Peyer's patch (tissue), 4 donors: ENCODE measurements around the gene GATA6. TPM values are rescaled to one million over a fixed set of nuclear protein-coding genes. Genes with fewer than 3 reads are reported as not detected.

Source experiments
- DNase-seq, 3 donors: peaks; one replicate each; pipeline ENCODE4 v3.0.0-alpha.2; 2017 to 2019
- H3K27ac ChIP-seq, 4 donors: fragments of 200-600 bp; sonication (generic); one replicate each; pipeline ENCODE4 v1.5.1; 2016 to 2019
- H3K27me3 ChIP-seq, 2 donors: fragments of 200-600 bp; sonication (generic); one replicate each; pipeline ENCODE4 v1.5.1; 2019
- H3K36me3 ChIP-seq, 3 donors: fragments of 200-600 bp; sonication (generic); one replicate each; pipeline ENCODE4 v1.5.1; 2016 to 2019
- H3K4me1 ChIP-seq, 4 donors: fragments of 200-600 bp; sonication (generic); one replicate each; pipeline ENCODE4 v1.5.1; 2016 to 2019
- H3K4me3 ChIP-seq, 4 donors: fragments of 200-600 bp; sonication (generic); 1 replicate in 3 of 4; 2 replicates in 1 of 4; pipeline ENCODE4 v1.5.1; 2016 to 2019; ENCODE audit warnings: mild to moderate bottlenecking in 1 of 4
- H3K9me3 ChIP-seq, 4 donors: fragments of 200-600 bp; sonication (generic); one replicate each; pipeline ENCODE4 v1.5.1; 2016 to 2019; ENCODE audit warnings: mild to moderate bottlenecking in 1 of 4
- POLR2A ChIP-seq, 2 donors: fragments of 450-650 bp; IDR thresholded peaks; one replicate each; pipeline ENCODE4 v1.5.1; 2017; ENCODE audit warnings: antibody characterized with exemption in 2 of 2, mild to moderate bottlenecking in 2 of 2, moderate library complexity in 2 of 2
- total RNA-seq, 4 donors: library from RNA; depleted of rRNA; stranded (reverse); fragments of >200 nt; gene quantifications; one replicate each; pipeline ENCODE4 v1.1.0, GENCODE V29; 2016
- TF ChIP-seq, protein P1 (sequence below), 6 experiments: fragments of 450-650 bp in 4 of 6; fragments of 200-600 bp in 2 of 6; sonication (generic) in 1 of 6; IDR thresholded peaks; one replicate each; pipeline ENCODE4 v1.5.1; 2017 to 2019; ENCODE audit warnings: antibody characterized with exemption in 6 of 6, mild to moderate bottlenecking in 3 of 6, moderate library complexity in 1 of 6

The GATA6 gene
- total RNA-seq, 4 donors from 2014 or later: 24.8 to 127 (median 114) TPM

DNA sequence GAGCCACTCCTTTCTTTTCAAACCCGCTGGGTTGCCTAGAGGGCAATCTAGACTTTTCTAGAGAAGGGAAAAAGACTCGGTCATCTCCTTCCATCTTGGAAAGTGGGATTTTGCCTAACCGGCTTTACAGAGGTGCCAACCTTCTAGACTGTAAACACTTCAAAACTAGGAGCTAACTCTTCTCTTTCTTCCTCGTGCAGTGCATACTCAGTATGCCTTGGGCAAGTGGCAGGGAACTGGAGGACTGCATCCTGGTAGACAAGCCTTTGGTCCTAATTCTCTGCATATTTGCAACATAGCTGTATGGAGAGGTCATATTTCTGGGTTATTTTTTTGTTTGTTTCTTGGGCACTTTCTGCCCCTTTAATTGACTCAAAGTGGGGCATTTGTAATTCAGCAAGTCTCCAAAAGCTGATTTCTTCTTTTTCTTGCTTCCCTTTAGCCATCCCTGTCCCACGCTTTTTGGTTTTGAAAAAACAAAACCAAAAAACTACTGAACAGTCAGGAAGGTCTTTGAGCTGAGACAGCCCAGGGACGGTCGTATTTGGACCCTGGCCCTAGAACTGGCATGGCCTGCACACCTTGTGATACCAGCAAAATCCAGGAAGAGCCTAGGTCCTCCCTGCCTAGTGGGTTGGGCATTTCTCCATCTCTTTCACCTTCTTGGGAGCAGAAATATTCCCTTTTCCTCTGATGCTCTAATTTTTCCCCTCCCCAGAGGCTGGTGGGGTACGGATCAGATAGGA, 5.8 kb upstream of the GATA6 start:
- Histone ChIP-seq H3K36me3 (no peaks in the 10 kb centered on the region), H3K27me3 (peaks cover 0 to 48% of the 10 kb centered on the region in 2 donors), H3K4me3 (no peak overlapping the region), H3K4me1 (peaks cover 0 to 13% (median 0%) of the 10 kb centered on the region in 4 donors), H3K9me3 (no peaks in the 10 kb centered on the region), H3K27ac (no peak overlapping the region)
- TF ChIP-seq, protein P1, sequence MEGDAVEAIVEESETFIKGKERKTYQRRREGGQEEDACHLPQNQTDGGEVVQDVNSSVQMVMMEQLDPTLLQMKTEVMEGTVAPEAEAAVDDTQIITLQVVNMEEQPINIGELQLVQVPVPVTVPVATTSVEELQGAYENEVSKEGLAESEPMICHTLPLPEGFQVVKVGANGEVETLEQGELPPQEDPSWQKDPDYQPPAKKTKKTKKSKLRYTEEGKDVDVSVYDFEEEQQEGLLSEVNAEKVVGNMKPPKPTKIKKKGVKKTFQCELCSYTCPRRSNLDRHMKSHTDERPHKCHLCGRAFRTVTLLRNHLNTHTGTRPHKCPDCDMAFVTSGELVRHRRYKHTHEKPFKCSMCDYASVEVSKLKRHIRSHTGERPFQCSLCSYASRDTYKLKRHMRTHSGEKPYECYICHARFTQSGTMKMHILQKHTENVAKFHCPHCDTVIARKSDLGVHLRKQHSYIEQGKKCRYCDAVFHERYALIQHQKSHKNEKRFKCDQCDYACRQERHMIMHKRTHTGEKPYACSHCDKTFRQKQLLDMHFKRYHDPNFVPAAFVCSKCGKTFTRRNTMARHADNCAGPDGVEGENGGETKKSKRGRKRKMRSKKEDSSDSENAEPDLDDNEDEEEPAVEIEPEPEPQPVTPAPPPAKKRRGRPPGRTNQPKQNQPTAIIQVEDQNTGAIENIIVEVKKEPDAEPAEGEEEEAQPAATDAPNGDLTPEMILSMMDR (IDR thresholded peaks at IDR 0.05): no peak
- no peak for TF ChIP-seq POLR2A (IDR thresholded peaks at IDR 0.05)
- DNase-seq: no peak

DNA sequence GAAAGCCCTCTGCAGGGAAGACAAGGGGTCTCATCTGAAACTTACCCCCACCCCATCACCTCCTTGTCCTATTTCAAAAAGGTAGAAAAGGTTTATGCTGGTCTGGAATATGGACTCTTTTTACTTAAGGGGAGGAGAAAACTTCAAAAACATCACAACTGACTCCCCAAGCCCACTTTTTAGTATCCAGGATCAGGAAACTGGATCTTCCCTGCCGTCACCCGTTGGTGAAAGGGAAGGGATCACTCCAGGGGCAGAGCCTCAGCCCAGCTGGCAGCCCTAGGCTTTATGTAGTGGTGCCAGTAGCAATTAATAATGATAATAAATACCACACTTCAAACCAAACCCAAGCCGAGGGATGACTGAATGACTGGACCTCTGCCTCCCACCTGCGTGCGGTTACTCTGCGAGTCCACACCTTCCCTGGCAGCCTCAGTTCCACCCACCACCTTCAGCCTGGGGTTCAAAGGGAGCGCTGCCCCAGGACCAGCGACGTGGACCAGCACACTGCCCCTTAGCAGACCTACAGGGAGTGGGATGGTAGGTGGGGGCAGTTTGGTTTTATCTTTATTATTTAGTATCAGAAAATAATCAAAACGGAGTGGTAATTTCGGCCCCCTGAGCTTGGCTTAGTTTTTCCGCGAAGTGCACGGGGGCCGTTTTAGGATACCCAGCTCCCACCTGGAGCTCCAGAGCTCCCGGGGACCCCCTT, 4.9 kb upstream of the GATA6 start:
- H3K4me3 ChIP-seq: peak overlapping the region in 3 of 4 donors; percentile 15 to 90 (median 87)
- H3K4me1 ChIP-seq: peaks cover 0 to 19% (median 0%) of the 10 kb centered on the region in 4 donors
- peak in 1 of 2 donors; percentile 74 for TF ChIP-seq POLR2A (IDR thresholded peaks at IDR 0.05)
- TF ChIP-seq, protein P1 (IDR thresholded peaks at IDR 0.05): peak in 2 of 6 experiments; percentile 2 to 7
- peak overlapping the region in 3 of 4 donors; percentile 84 to 96 (median 95) for H3K27ac ChIP-seq
- DNase-seq: peak in 2 of 3 donors; percentile 71 to 73
- H3K36me3 ChIP-seq: no peaks in the 10 kb centered on the region
- H3K9me3 ChIP-seq: no peaks in the 10 kb centered on the region
- H3K27me3 ChIP-seq: peaks cover 0 to 48% of the 10 kb centered on the region in 2 donors

DNA sequence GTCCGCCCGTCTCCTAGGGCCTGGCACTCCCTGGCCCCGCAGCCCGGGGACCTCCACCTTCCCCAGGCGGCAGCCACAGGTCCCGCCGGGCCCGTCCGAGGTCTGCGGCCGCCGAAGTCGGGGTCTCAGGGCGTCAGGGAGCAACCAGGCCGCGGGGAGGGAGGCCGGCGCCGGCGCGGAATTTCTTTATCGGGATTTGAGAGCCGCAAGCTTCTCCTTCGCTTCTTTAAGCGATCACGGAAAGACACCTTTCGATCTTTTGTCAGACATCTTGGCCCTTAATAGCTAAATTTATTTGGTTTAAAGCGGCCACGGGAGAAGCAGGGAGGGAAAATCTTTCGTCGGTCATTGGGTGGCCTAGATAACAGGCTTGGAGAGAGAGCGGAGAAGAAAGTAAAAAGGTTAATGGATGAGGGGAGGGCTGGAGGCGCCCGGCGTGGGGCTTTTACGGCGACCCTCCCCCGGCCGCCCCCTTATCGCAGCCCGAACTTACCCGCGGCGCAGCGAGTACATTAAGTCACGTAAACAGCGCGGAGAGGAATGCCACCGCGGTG, 4.3 kb upstream of the GATA6 start:
- TF ChIP-seq, protein P1 (IDR thresholded peaks at IDR 0.05): no peak
- no peak for TF ChIP-seq POLR2A (IDR thresholded peaks at IDR 0.05)
- peaks cover 0 to 48% of the 10 kb centered on the region in 2 donors for H3K27me3 ChIP-seq
- peak overlapping the region in 3 of 4 donors; percentile 84 to 96 (median 95) for H3K27ac ChIP-seq
- no peaks in the 10 kb centered on the region for H3K36me3 ChIP-seq
- peaks cover 0 to 19% (median 0%) of the 10 kb centered on the region in 4 donors for H3K4me1 ChIP-seq
- H3K4me3 ChIP-seq: peak overlapping the region in 3 of 4 donors; percentile 15 to 90 (median 87)
- H3K9me3 ChIP-seq: no peaks in the 10 kb centered on the region
- DNase-seq: peak in 1 of 3 donors; percentile 60

DNA sequence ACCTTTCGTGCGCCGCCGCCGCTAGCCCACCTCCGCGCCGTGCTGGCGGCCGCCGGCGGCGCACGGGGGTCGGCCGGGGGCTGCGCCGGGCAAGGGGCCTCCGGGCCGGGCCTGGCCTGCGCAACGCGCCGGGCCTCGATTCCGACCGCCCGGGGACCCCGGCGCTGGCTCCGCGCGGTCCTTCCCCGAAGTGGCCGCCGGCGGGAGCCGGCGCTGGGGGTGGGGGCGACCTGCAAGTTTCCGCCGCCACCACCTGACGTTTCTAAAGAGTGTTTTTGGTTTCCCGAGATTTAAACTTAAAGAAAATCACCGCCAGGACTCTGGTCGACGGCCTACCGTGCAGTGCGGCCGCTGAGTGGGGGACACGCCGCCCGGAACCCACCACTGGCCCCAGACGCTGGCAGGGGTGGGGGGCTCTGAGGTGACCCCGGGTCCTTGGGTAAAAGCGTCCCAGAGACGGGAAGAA, 3.8 kb upstream of the GATA6 start:
- peak in 1 of 3 donors; percentile 56 for DNase-seq
- H3K4me1 ChIP-seq: peaks cover 0 to 19% (median 0%) of the 10 kb centered on the region in 4 donors
- H3K27ac ChIP-seq: peak overlapping the region in 3 of 4 donors; percentile 84 to 96 (median 95)
- H3K36me3 ChIP-seq: no peaks in the 10 kb centered on the region
- H3K9me3 ChIP-seq: no peaks in the 10 kb centered on the region
- TF ChIP-seq, protein P1 (IDR thresholded peaks at IDR 0.05): no peak
- TF ChIP-seq POLR2A (IDR thresholded peaks at IDR 0.05): no peak
- H3K27me3 ChIP-seq: peaks cover 0 to 48% of the 10 kb centered on the region in 2 donors
- peak overlapping the region in 3 of 4 donors; percentile 54 to 90 (median 87) for H3K4me3 ChIP-seq
